Measurements from ENCODE around the gene POLR3F. TPM values are rescaled to one million over a fixed set of nuclear protein-coding genes. Genes with fewer than 3 reads are reported as not detected.
"Not testable (repeated sequence)": the region's sequence is repeated elsewhere in the genome, so short reads cannot be mapped to it uniquely, and the experiment has no call there.

POLR3F gene
- total RNA-seq, 1 experiment from 2014 or later, result 15.7 TPM

DNA sequence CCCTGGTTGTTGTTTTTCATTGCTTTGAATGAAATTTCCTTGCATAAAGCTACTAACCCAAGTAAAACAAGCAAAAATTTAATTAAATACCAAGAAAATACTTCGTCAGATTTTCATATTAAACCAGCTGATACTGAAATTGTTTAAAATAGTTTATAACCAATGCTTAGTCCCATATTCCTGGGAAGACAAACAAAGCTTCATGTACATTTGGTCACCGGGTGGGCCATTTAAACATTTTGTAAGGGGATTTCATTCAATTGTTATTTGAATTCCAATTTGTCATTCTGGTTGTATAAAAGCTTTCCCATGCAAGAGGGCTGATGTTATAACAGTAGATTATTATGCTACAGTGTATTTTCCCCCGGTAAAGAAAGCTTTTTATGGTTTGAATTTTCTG is 30.4 kb downstream of the POLR3F start:
- ChIA-PET CTCF (interaction anchor here (1.3 to 2.6 kb wide), 3 partner anchors 9 to 88 kb away, joined by 3 to 12 read pairs (median 3); partner anchors contain the start of genes DZANK1, POLR3F and SEC23B), POLR2A (interaction anchor here (0.8 to 1.8 kb wide), 5 partner anchors 9 to 209 kb away, joined by 3 to 55 read pairs (median 4); partner anchors contain the start of genes DZANK1, POLR3F, SEC23B and ZNF133)
- BruUV-seq (replicated peaks), result no TSS peak

DNA sequence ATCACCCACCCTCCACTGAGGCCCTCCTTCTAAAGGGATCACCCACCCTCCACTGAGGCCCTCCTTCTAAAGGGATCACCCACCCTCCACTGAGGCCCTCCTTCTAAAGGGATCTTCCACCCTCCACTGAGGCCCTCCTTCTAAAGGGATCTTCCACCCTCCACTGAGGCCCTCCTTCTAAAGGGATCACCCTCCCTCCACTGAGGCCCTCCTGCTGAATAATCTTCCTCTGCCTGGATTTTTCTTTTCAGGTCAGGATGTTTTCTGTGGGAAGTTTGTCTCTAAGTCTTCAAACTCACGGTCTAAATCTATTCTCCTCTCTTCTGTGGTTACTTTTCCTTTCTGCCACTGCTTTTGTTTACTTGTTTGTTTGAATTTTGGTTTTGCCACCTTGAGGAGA is 34.5 kb downstream of the POLR3F start:
- H3K36me3 Mint-ChIP-seq (ENCODE audit: insufficient read depth, unreplicated experiment); H3K4me1 Mint-ChIP-seq (ENCODE audit: low read depth, unreplicated experiment); H3K4me3 Mint-ChIP-seq (ENCODE audit: unreplicated experiment); H3K27me3 ChIP-seq (replicated peaks; ENCODE audit: control insufficient read depth, insufficient read depth, low read length); H3K4me3 ChIP-seq (ENCODE audit: low read depth, low read length); H3K27me3 Mint-ChIP-seq (ENCODE audit: insufficient read depth, unreplicated experiment); BruUV-seq (replicated peaks); POLR2A ChIA-PET; H3K27ac Mint-ChIP-seq (ENCODE audit: unreplicated experiment); CTCF ChIA-PET; H3K9me3 Mint-ChIP-seq (ENCODE audit: unreplicated experiment); H3K36me3 ChIP-seq (ENCODE audit: control insufficient read depth, insufficient read depth, low read length); H3K9me3 ChIP-seq; DNase-seq; intact Hi-C loops (cut with micrococcal nuclease; ENCODE audit: unreplicated experiment): not testable (repeated sequence)
- H3K4me1 ChIP-seq, result peaks cover 15% of the 10 kb centered on the region

More for the DNA sequence above, 30.4 kb downstream of the POLR3F start:
- H3K36me3 ChIP-seq (ENCODE audit: control insufficient read depth, insufficient read depth, low read length), result no peaks in the 10 kb centered on the region; the same call in 1 of the 2 replicates
- no peak for DNase-seq
- H3K9me3 Mint-ChIP-seq (ENCODE audit: unreplicated experiment), result no peaks in the 10 kb centered on the region
- H3K9me3 ChIP-seq, result no peaks in the 10 kb centered on the region
- peaks cover 8% of the 10 kb centered on the region for H3K4me1 Mint-ChIP-seq (ENCODE audit: low read depth, unreplicated experiment)
- intact Hi-C loops (cut with micrococcal nuclease; ENCODE audit: unreplicated experiment), result loop anchor here (1.0 kb wide), 2 partner anchors 10 to 30 kb away; partner anchors contain the start of genes DZANK1, POLR3F and SEC23B
- H3K27me3 Mint-ChIP-seq (ENCODE audit: insufficient read depth, unreplicated experiment), result no peaks in the 10 kb centered on the region
- peaks cover 8% of the 10 kb centered on the region; the same call in 1 of the 2 replicates for H3K4me1 ChIP-seq
- H3K4me3 Mint-ChIP-seq (ENCODE audit: unreplicated experiment), result peak overlapping the region; percentile 94
- H3K27me3 ChIP-seq (replicated peaks; ENCODE audit: control insufficient read depth, insufficient read depth, low read length), result no peaks in the 10 kb centered on the region
- no peak overlapping the region for H3K27ac Mint-ChIP-seq (ENCODE audit: unreplicated experiment)
- TF ChIP-seq, protein P1, sequence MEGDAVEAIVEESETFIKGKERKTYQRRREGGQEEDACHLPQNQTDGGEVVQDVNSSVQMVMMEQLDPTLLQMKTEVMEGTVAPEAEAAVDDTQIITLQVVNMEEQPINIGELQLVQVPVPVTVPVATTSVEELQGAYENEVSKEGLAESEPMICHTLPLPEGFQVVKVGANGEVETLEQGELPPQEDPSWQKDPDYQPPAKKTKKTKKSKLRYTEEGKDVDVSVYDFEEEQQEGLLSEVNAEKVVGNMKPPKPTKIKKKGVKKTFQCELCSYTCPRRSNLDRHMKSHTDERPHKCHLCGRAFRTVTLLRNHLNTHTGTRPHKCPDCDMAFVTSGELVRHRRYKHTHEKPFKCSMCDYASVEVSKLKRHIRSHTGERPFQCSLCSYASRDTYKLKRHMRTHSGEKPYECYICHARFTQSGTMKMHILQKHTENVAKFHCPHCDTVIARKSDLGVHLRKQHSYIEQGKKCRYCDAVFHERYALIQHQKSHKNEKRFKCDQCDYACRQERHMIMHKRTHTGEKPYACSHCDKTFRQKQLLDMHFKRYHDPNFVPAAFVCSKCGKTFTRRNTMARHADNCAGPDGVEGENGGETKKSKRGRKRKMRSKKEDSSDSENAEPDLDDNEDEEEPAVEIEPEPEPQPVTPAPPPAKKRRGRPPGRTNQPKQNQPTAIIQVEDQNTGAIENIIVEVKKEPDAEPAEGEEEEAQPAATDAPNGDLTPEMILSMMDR (IDR thresholded peaks at IDR 0.05; ENCODE audit: insufficient read depth in 1 of 2, low read depth in 1 of 2, low read length in 1 of 2, severe bottlenecking in 1 of 2, unreplicated experiment in 1 of 2), result no peak
- H3K4me3 ChIP-seq (ENCODE audit: low read depth, low read length), result no peak overlapping the region
- peaks cover 17% of the 10 kb centered on the region for H3K36me3 Mint-ChIP-seq (ENCODE audit: insufficient read depth, unreplicated experiment)

DNA sequence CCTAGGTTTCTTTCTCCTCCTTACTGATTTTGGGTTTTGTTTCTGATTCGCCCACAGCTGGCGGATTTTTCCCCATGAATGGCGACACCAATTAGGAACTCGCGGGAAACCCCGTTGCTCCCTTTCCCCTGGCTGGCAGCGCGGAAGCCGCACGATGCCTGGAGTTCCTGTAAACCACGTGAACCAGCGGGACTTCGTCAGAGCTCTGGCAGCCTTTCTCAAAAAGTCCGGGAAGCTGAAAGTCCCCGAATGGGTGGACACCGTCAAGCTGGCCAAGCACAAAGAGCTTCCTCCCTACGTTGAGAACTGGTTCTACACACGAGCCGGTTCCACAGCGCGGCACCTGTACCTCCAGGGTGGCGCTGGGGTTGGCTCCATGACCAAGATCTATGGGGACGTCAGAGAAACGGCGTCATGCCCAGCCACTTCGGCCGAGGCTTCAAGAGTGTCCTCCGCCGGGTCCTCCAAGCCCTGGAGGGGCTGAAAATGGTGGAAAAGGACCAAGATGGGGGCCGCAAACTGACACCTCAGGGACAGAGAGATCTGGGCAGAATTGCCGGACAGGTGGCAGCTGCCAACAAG is 37.4 kb downstream of the POLR3F start:
- Mint-ChIP-seq H3K27ac (ENCODE audit: unreplicated experiment) (no peak overlapping the region), H3K4me3 (ENCODE audit: unreplicated experiment) (no peak overlapping the region), H3K36me3 (ENCODE audit: insufficient read depth, unreplicated experiment) (peaks cover 23% of the 10 kb centered on the region), H3K4me1 (ENCODE audit: low read depth, unreplicated experiment) (peaks cover 7% of the 10 kb centered on the region), H3K9me3 (ENCODE audit: unreplicated experiment) (no peaks in the 10 kb centered on the region), H3K27me3 (ENCODE audit: insufficient read depth, unreplicated experiment) (no peaks in the 10 kb centered on the region)
- no TSS peak for BruUV-seq (replicated peaks)
- TF ChIP-seq, protein P1 (IDR thresholded peaks at IDR 0.05; ENCODE audit: insufficient read depth in 1 of 2, low read depth in 1 of 2, low read length in 1 of 2, severe bottlenecking in 1 of 2, unreplicated experiment in 1 of 2), result no peak
- intact Hi-C loops (cut with micrococcal nuclease; ENCODE audit: unreplicated experiment), result loop anchor here (5.0 kb wide), 1 partner anchor 63 kb away; the partner anchor contains the start of gene SMIM26
- Histone ChIP-seq H3K4me1 (peaks cover 9% of the 10 kb centered on the region; the same call in 1 of the 2 replicates), H3K36me3 (ENCODE audit: control insufficient read depth, insufficient read depth, low read length) (no peaks in the 10 kb centered on the region), H3K9me3 (no peaks in the 10 kb centered on the region), H3K4me3 (ENCODE audit: low read depth, low read length) (no peak overlapping the region), H3K27me3 (replicated peaks; ENCODE audit: control insufficient read depth, insufficient read depth, low read length) (no peaks in the 10 kb centered on the region)
- DNase-seq, result no peak
- CTCF ChIA-PET, result interaction anchor here (0.5 kb wide), 1 partner anchor 107 kb away, joined by 3 read pairs; no protein-coding TSS in a partner anchor
- POLR2A ChIA-PET, result interaction anchor here (4.1 kb wide), 1 partner anchor 8 kb away, joined by 55 read pairs; the partner anchor contains the start of gene RBBP9

Measured in Caco-2 (cell line).